ENCODE measurements around the gene PIK3CA. TPM values are rescaled to one million over a fixed set of nuclear protein-coding genes. Genes with fewer than 3 reads are reported as not detected.

PIK3CA gene
- total RNA-seq, 2 experiments from 2014 or later = 16.6 to 17.7 TPM

DNA sequence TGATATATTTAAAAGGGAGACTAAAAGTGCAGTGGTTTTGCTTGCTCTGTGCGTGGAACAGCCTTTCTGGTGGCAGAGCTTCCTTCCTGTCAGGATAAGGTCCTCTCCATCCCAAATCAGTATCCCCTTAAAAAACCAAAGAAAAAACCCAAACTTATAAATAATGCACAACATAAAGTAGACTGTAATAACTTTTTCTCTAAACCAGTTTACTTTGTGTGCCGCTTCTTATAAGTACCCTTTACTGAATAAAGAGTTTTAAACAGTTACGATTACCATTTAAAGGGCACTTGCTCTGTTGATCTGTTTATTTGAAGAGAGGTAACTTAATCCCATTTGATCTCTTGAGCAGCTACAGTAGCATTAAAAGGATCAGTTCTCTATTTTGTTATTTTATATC is 2.5 kb downstream of the PIK3CA start:
- CTCF ChIA-PET = no interaction called here
- POLR2A ChIA-PET = no interaction called here

DNA sequence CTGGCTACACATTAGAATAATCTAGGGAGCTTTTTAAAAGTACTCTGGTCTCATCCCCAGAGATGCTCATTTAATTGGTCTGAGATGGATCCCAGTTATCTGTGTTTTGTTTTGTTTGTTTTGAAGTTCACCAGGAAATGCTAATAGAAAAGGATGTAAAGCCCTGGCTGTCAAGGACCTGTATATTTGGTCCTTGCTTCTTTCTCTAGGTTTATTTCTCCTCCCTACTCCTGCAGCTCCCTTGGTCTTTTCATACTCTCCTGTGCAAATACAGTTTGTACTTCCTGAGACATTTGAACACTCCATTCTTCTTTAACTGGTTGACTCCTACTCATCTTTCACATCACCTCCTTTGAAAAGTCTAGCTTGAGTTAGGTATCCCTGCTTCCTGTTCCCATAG is 3.3 kb downstream of the PIK3CA start:
- ChIA-PET CTCF (no interaction called here), POLR2A (no interaction called here)

DNA sequence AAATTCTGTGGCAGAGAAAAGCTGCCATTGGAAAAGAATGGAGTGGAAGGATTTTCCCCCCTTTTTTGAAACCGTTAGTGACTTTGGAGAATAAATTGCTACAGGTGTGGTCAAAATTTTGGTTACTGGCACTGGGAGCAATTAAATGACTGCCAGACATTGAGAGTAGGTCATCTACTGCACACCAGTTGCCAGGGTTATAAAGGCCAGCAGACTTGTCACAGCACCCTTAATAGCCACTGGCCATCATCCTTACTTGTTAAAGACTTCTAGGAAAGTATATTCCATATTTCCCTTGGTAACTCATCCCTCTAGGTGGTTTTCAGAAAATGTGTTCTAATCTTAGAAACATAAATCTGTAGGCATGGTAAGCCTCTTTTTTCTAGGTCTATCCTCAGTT is 8.0 kb downstream of the PIK3CA start:
- ChIA-PET POLR2A (no interaction called here), CTCF (no interaction called here)

DNA sequence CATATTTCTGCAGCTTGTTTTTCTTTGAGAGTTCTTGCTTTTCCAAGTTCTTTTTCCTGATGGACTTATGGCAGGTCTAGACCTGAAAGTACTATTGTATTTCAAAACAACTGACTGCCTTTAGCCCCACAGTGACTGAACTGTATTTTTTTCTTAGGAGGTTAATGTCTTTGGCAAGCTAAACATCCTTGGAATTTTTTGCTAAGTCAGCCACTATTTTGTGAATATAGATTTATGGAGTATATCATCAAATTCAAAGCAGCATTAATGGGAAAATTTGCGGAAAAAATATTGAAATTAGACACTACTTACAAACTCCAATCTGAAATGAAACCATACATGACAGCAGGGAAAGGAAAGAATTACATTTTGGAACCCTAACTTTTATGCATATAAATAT is 8.6 kb downstream of the PIK3CA start:
- CTCF ChIA-PET = no interaction called here
- POLR2A ChIA-PET = no interaction called here

DNA sequence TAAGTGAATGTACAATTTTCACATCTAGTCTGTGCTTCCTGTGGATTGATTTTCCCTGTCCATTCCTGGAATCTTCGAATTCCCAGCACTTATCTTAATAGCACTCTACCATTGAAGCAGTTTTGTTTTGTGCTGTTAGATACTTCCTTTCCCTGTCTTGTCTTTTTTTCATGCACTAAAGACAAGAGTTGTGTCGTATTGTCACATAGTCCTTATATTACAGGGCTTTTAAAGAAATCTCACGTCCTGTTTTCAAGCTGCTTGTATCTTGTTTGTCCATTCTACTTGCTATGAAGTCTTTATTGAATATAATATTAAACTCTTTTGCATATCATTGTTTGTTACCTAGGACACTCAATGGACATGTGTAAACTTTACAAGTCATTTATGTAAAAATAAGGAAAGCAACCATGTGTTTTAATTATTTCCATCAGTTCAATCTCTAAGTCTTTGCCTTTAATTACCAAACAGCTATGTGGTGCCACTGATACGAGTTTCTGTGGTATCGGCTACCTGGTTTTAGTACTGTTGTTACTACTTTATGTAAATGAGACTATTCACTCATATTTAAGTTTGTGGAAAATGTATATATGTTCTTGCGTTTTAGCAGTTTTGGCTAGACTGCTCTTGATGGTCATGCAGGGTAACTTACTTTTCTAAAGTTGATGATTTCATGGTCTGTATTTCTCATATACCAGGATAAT is 10.3 kb downstream of the PIK3CA start:
- CTCF ChIA-PET = no interaction called here
- POLR2A ChIA-PET = interaction anchor here (1.1 kb wide), 1 partner anchor 9 kb away, joined by 3 read pairs; no protein-coding TSS in a partner anchor

DNA sequence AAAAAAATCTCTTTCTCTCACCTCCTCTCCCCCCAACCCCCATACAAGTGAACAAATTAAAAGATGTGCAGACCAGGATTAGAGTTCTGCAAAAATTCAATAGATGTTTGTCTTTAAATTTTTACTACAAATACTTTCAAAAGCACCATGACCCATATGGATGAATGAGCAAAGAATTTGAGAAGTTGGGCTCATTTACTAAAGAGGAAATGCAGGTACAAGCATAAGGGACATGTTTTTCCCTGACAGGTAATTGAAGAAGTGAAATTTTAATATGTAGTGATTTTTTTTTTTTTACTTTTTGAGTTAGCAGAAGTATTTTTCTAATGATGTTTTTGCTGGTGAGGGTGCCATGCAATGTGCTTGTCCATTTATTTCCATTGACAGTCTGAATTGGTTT is 15.3 kb downstream of the PIK3CA start:
- POLR2A ChIA-PET = no interaction called here
- CTCF ChIA-PET = no interaction called here

DNA sequence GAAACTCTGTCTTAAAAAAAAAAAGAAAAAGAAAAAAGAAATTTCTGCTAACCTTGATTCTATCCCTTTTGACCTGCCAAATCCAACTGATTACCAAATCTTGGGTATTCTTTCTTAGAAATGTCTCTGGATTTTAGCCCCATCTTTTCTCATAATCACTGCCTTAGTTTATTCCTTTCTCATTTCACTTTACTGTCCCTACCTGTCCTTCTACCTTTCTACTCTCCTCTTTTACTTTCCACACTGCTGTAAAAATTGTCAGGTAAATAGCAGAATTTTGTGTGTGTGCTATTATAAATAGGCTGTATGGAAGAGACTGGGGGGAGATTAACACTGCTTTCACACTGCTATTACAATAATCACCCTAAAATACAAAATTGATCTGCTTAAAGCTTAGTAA is 16.7 kb downstream of the PIK3CA start:
- ChIA-PET CTCF (no interaction called here), POLR2A (no interaction called here)

DNA sequence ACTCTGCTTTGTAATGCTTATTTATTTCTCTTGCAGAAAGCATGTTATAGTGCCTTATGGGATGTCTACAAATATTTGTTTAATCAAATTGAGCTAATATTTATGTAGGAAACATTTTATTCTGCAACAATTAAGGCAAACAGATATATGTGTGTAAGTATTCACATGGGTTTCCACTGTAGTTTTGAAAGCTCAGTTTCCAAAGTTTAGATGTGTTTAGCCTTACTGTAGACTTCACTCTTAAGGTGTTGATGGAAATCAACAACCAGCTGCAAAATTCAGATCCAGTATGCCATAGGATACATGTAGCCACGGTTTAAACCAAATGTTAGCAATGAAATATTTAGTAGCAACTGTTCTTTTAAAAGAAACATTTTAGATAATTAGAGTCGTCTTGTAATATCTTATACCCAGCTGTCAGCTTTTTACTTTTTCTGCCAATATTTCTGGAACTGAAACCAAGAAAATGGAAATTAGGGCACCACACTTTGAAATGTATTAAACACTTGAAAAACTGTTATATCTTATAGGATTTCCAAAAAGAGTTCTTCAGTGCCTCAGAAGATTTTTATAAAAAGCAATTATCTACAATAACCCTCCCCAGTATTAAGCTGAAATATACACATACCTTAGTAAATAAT is 18.5 kb downstream of the PIK3CA start:
- ChIA-PET CTCF (interaction anchor here (0.6 kb wide), 1 partner anchor 130 kb away, joined by 3 read pairs; no protein-coding TSS in a partner anchor), POLR2A (no interaction called here)

DNA sequence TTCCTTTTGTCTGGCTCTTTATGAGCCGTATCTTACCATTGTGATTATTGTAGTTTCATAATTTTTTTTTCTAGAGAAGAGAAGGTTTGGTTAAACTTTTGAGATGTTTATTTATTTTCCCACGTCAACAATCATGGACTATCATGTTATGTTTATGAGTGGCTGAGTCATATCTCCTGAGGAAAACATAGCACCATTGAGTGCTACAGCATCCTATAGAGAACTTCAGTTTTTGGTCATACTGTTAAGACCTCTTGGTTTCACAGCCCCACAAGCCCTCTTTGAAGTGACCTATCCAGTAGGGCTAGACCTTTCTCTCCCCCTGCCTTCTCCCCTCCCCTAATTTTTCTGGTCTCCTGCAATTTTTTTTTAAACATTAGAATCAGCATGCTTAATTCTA is 20.8 kb downstream of the PIK3CA start:
- CTCF ChIA-PET = no interaction called here
- POLR2A ChIA-PET = no interaction called here

DNA sequence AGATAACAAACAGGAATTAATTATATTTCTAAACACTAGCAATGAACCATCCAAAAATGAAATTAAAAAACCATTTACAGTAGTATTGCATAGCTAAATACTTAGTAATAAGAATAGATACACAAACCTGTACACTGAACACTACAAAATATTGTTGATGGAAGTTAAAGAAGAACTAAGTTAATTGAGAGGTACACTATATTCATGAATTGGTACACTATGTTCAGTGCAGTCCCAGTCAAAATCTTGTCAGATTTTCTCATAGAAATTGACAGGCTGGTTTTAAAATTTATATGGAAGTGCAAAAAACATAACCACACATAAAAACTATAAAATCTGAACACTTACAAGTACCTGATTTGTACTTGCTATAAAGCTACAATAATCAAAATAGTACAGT is 24.4 kb downstream of the PIK3CA start:
- ChIA-PET POLR2A (no interaction called here), CTCF (no interaction called here)

DNA sequence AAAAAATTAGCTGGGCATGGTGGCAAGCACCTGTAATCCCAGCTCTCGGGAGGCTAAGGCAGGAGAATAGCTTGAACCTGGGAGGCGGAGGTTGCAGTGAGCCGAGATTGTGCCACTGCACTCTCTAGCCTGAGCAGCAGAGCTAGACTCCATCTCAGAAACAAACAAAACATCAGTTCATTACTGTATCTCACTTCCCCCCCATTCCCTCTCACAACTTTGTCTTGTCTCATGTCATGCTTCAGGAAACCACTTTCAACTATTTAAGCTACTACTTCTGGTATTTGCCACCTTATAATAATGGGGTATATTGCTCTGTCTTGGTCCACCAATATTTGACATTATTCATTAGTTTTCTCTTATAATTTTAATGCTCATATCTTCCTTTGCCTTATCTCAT is 26.2 kb downstream of the PIK3CA start:
- POLR2A ChIA-PET = no interaction called here
- CTCF ChIA-PET = no interaction called here

DNA sequence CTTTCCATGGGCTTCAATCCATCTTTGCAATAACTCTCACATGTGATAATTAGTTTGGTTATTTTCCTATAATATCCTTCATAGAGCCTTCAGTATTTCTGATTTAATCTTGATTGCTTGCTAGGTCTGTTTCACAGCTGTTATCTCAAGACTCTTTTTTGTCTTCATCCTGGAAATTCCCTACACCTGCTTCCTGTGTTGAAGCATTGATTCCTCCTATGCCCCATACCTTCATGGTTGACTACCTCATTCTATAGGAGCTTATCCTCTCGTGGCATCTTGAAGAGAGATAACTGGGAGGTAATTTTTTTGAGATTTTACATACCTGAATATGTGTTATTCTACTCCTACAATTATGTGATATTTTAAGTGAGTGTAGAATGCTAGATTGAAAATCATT is 26.7 kb downstream of the PIK3CA start:
- CTCF ChIA-PET = no interaction called here

DNA sequence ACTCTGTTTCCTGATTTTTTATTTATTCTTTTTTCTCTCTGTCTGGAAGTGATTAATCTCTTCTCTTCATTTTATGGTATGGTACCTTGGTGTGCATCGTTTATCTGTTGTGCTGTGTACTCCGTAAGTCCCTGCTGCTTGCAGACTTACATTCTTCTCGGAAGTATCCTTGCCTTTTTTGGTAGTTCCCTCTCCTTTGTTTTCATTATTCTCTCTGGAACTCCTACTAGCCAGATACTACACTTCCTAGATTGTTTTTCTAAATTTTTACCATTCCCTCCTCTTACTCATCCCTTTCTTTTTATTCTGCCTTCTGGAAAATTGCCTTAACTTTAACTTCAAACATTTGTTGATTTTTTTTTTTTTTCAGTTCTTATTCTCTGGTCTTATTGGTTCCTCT is 27.2 kb downstream of the PIK3CA start:
- CTCF ChIA-PET = no interaction called here
- POLR2A ChIA-PET = no interaction called here

More for the DNA sequence above, 26.7 kb downstream of the PIK3CA start:
- POLR2A ChIA-PET = no interaction called here

DNA sequence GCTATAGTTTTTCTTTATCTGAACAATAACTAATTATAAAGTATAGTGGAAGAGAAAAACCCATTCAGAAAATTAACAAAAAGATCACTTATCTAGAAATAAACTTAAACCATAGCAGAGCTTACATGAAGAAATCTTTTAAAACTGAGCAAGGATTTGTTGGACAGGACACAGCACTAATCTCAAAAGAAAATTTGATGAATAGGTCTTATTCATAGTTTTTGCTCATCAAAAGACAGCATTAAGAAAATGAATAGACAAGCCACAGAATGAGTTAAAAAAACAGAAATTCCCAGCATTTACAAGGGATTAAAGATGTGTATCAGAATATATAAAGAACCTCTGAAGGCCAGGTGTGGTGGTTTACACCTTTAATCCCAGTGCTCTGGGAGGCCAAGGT is 29.5 kb downstream of the PIK3CA start:
- POLR2A ChIA-PET = interaction anchor here (1.0 kb wide), 1 partner anchor 29 kb away, joined by 3 read pairs; no protein-coding TSS in a partner anchor
- CTCF ChIA-PET = interaction anchor here (0.7 kb wide), 1 partner anchor 165 kb away, joined by 3 read pairs; no protein-coding TSS in a partner anchor

DNA sequence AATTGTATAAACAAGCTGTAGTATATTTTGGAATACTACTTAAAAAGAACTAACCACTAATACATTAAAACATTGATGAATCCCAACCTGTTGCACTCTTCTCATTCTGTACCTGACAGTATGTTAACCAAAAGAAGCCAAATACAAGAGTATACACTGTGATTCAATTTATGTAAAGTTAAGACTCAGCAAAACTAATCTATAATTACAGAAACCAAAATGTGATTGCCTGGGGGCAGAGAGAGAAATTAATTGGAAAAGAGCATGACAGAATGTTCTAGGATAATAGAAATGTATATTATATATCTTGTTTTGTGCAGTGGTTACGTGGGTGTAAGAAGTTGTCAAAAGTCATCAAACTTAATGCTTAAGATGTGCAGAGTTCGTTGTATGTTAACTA is 31.1 kb downstream of the PIK3CA start:
- CTCF ChIA-PET = no interaction called here
- POLR2A ChIA-PET = no interaction called here

DNA sequence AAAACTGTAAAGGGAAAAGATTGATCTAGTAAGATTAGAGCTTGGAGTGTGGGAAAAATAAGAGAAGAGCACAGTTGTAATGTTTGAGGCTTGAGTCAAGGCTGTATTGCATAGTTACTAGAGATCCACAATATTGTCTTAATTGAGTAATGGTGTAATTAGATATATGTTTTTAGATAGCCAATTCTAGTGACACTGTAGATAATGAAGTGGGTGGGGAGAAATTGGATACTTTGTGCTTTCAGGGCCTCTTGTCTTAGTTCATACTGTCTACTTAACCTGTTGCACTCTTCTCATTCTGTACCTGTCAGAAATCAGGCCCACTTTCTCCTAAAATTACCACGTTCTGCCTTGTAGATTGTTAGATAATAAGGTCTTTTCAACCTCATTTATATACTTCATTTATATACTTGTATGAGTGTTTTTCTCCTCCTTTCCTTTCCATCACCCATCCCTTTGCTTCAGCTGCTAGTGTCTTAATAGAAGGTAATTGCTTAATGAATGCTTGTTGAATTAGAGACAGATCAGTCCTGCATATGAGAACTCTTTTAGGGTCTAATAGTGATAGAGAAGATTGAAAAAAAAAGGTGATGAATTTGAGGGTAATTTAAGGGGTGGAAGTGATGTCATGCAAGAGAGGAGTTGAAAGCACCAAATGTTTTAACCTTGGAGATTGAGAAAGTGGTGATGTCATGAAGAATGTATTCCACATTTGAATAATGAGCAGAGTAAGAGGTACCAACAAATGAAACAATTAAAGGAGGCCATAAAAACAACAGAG is 32.0 kb downstream of the PIK3CA start:
- ChIA-PET CTCF (no interaction called here), POLR2A (interaction anchor here (0.8 kb wide), 1 partner anchor 31 kb away, joined by 4 read pairs; no protein-coding TSS in a partner anchor)

DNA sequence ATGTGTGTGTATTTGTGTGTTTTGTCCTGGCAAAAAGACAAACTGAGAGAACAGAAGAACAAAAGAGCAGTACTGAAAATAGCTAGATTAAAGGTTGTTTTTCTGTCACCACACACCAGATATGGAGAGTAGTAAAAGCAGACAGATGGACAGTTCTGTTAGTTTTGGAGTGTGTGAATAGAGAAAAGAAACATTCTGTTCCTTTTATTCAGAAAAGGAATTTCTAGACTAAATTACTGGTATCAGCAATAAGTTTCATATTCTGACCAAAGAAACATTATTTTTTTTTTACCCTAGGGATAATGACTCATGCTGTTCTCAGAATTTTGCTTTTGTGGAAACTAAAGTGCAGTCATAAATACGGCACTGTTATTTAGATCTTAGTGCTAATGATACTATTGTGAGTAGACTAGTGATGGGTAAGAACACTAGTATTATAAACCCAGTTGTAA is 32.9 kb downstream of the PIK3CA start:
- ChIA-PET POLR2A (interaction anchor here (1.4 to 1.6 kb wide), 2 partner anchors 32 to 34 kb away, joined by 5 to 7 read pairs; no protein-coding TSS in a partner anchor), CTCF (no interaction called here)

DNA sequence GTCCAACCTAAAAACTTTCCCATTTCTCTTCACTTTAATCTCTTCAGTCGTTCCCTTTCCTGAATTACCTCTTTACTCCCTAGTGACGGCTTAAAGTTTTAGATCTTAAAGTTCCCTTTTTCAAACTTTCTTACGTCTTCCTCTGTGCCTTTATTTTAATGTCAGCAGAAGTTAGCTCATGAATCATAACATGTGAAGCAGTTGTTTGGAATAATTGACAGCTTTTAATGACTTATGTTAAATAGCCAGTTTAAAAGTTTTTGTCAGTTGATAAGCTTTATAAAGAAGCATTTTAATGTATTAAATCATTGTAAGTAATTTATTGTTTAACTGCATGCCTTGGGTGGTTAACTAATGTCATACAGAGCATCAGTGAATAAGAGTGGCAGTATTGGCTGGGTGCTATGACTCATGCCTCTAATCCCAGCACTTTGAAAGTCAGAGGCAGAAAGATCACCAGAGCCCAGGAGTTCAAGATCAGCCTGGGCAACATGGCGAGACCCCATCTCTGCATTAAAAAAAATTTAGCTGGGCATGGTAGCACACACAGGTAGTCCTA is 33.9 kb downstream of the PIK3CA start:
- POLR2A ChIA-PET = interaction anchor here (1.4 to 1.6 kb wide), 2 partner anchors 33 to 35 kb away, joined by 5 to 7 read pairs; no protein-coding TSS in a partner anchor

DNA sequence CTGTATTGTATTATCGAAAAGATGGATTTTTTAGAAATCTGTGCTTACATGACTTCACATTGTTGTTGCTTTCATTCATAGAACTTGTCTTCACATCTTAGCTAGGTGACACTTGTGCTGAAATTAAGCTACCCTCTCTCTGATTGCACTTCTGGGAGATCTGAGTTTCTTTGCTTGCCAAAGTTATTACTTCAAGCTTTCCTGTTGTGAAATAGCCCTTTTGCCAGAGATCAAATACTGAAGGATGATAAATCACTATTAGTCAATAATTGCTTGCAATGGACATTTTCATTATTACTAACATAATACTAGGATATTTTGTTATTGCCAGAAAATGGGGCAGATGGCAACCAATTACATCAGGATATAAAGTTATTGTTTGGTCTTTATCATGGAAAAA is 34.7 kb downstream of the PIK3CA start:
- ChIA-PET POLR2A (interaction anchor here (0.5 to 1.6 kb wide), 2 partner anchors 34 to 39 kb away, joined by 5 read pairs; no protein-coding TSS in a partner anchor), CTCF (interaction anchor here (0.5 kb wide), 1 partner anchor 467 kb away, joined by 3 read pairs; no protein-coding TSS in a partner anchor)

More for the DNA sequence above, 33.9 kb downstream of the PIK3CA start:
- CTCF ChIA-PET = interaction anchor here (0.5 kb wide), 1 partner anchor 468 kb away, joined by 3 read pairs; no protein-coding TSS in a partner anchor

DNA sequence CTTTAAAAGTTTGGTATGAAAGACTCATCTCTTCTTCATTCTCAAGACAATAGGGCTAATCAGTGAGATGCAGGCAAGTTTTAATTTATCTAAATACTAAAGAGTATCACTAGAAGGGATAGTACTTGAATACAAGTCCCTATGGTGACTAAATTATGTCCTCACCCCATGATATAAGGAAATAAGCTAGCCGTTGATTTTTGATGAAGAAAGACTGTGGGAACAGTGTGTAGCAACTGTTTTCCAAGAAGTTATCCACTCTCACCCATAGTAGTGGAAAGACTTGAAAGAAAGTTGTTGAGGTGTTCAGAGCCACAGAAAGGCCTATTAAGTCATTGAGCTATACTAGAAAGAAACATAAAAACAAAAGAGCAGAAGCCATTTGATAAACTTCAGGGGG is 36.7 kb downstream of the PIK3CA start:
- POLR2A ChIA-PET = interaction anchor here (1.4 kb wide), 1 partner anchor 37 kb away, joined by 4 read pairs; the partner anchor contains the start of gene PIK3CA
- CTCF ChIA-PET = interaction anchor here (0.6 kb wide), 1 partner anchor 19 kb away, joined by 3 read pairs; no protein-coding TSS in a partner anchor
